Hematopoietic multipotent progenitor cell treated with erythropoietin and hydrocortisone succinate and interleukin-3 and kit ligand, for 17 days (in vitro differentiated cells): ENCODE results near the gene SLX9.
"Not testable (repeated sequence)": the region's sequence is repeated elsewhere in the genome, so short reads cannot be mapped to it uniquely, and the experiment has no call there.

Experiments used
- DNase-seq: peaks from one replicate; pipeline ENCODE4 v3.0.0-alpha.2; 2015; ENCODE audit warnings: low spot score

Gene SLX9

DNA sequence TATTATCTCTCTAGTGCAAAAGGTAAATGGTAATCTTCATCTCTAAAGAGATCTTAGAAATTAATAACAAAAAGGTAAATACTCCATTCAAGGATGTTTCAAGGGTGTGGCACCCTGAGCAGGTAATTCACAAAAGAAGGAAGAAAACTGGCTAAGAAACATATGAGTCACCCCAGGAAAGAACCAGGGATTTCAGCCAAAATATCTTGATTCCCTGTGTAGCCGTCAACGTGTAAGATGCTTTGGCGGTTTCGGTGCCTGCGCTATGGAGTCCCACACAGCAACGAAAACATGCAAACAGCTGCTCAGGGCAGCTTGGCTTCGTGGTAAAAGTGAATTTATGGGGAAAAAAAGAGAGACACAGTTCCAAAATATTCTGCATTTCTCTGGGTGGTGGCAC lies 22.9 kb upstream of the SLX9 start:
- DNase-seq = no peak

DNA sequence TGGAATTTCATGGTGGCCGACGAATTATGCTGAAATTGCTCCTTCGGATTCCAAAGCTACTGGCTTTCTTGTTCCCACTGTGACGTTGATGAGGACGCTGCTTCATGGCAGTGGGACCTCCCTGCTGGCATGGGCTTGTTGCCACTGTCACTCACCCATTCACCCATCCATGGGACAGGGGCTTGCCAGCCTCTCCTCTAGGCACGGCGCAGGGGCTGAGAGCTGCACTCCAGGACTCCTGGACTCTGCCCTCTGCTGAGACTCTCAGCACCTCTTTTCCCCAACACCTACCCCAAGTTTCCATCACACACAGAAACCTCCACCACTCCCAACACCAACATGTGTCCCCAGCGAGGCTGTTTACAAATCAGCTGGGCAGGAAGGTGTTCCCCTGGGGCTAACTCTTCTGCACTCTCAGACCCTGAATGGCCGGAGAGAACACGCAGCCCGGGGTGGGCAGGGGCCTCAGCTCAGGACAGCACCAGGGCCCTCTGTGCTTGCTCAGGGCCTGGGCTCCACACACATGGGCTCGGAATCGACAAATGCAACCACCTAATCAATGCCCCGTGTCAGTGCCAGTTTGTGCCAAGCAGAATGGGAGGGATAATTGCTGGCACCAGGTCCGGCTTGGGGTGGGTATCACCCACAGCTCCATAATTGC lies 22.3 kb upstream of the SLX9 start:
- no peak for DNase-seq

DNA sequence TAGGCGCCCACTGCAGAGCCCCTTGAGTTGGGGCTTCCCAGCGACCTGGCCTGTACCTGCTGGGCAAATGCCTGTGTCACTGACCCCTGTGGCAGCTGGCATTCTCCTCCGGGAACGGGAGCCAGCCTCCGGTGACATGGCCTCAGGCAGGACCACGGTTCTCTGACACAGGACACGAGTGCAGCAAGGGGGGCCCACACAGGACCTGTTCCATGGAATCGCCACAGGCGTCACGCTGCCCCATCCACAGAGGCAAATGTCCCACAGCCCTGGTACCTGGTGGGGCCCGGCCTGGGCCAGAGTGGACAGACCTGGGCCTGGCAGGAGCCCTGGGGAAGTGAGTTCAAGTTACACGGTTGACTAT lies 21.7 kb upstream of the SLX9 start:
- no peak for DNase-seq

DNA sequence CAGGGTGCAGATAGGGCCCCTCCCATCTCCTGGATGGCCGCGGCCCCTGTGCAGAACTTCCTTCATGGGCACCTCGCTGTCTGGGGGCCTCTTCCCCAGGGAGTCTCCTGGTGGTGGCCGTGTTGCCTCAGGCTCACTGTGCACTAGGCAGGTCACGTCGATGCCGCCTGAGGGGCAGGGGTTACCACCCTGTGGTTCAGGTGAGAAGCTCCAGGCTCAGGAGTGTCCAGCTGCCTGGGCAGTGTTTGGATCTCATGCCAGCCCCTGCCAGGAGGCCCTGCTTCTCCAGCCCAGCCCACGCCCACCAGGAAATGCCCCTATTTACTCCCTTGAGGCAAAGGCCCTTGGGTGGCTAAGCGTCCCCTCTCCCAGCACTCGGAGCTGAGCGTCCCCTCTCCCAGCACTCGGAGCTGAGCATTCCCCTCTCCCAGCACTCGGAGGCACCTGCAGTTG lies 21.2 kb upstream of the SLX9 start:
- no peak for DNase-seq

DNA sequence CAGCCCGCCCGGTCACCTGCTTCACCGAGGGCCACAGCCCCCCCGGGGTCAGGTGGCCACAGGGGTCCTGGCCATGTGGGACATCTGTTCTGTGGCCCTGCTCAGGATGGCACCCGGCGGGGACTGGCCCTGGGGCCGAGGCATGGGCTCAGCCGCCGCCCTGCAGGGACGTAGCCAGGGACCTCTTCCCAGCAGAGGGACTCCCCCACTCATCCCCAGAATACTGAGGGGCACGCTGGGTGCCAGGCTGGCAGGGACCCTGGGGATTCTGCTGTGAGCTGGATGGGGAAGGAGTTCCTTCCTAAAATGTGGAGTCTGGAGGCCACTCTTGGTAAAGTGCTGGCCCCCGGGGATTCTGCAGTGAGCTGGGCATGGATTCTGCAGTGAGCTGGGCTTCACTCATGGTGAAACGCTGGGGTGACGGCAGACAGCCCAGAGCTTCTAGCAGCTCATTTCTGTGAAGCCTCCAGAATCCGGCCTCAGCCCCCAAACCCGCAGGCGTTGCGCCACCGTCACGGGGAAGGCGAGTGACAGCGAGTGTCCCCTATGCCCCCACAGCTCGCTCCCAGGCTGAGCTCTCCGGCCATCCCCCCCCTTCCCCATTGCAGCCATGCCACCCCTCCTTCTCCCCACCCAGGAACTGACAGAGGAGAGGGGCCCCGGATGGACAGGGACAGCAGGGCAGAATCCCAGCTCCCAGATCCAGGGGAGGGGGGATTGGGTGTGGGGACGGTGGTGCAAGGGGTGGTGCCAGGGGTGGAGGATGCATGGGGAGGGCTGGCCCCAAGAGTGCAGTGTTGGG lies 20.5 kb upstream of the SLX9 start:
- DNase-seq = no peak

DNA sequence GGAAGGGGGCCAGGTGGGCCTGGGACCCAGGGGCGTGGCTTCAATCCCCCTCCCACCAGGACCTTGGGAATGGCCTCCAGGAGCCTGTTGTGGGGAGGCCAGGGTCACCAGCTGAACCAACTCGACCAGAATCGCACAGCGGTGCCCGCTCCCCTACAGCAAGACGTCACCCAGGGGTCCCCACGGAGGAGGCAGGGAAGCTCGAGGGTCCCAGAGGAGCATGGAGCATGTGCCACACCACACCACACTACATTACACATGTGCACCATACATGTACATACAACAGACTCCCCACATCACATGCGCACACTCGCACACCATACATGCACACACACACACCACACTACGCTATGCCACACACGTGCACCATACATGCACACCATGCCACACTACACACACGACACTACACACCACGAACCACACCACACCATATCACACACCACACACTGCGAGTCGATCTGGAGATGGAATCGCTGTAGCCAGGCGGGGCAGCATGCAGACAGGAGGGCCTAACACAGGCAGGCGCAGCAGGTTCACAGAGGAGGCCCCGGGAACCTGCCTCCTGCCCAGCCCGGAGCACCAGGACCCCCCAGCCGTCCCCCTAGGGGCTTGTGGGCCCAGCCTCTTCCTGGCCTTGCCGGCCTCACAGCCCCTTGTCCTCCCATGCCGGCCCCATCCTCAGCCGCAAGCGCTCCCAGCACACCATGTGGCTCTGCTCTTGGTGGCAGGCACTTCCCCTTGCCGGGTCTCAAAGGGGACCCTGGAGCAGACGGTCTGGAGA lies 19.7 kb upstream of the SLX9 start:
- no peak for DNase-seq

DNA sequence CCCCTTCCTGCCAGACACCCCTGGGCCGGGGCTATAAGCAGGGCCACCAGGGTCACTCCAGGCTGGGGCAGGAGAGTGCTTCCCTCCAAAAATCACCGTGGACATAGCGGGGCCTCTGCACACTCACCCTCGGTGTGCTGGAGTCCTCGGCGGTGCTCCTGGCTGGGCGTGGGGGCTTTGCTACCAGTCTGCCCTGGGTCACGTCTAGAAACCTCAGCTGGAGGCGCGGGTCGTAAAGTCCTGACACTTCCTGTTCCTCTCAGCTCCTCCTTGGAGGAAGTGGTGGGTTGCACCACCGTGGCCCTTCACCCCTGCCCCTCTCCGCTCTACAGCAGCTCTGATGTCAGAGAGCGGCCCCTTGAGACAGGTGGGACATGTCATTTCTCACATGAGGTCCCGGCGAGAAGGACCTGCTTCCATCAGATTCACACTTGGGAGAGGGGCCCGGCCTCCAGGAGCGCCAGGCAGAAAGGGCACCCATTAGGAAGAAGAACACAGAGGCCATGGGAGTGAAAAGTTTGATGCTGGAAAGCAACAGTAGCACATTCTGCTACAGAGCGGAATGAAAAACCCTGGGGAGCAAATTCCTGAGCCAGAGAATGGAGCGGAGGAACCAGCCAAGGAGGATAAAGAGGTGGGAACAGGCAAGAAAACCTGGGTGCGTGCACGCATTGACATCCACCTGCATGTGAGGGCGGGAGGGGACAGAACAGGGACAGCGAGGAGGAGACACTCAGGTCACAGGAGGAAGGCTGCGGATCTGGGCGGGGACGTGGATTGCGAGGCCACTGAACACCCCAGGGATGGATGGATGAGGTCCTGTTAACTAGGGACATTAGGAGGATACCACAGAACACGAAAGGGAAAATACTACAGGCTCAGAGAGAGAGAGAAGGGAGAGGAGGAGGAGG lies 18.9 kb upstream of the SLX9 start, which contains the start of gene ITGB2:
TSS of gene ITGB2 (minus strand) at position 206 of the 911 bp plus-strand sequence. CDS start 10,117 bp downstream, outside the sequence.
- DNase-seq = no peak

DNA sequence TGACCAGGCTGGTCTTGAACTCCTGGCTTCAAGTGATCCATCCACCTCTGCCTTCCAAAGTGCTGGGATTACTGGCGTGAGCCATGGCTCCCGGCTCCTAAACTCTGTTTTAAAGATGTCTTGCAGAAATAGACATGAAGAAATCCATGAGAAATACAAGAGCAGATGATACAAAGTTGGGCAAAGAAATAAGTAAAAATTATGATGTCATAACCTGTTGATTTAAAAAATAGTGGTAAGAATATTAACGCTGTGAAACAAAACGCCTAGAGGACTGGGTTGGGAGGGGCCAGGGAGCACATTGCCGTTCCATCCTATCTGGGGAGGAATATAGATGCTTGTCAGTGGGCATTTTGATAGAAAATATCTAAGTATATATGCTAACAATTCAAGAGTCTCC lies 17.9 kb upstream of the SLX9 start:
- no peak for DNase-seq

DNA sequence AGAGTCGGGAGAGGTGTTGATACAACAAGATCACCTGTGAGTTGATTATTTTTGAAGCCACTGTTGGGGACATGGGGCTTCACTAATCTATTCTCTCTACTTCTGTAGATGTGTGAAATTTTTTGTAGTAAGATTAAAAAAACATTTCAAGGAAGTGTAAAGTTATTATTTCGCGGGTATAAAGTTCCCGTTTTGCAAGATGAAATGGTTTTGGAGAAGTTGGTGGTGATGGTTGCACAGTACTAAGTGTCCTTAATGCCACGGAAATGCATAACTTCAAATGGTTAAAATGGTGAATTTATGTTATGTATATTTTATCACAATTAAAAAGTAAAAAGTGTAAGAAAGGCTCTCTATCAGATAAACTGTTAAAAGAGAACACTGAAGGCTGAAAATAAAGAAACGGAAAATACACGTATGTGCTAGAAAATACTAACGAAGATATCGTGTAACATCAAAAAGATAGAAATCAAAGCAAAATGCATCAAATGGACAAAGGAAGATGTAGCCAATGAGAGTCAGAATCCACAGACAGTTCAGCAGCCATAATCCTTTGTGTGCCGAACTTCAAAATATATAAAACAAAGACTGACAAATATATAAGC lies 16.2 kb upstream of the SLX9 start:
- DNase-seq = no peak

DNA sequence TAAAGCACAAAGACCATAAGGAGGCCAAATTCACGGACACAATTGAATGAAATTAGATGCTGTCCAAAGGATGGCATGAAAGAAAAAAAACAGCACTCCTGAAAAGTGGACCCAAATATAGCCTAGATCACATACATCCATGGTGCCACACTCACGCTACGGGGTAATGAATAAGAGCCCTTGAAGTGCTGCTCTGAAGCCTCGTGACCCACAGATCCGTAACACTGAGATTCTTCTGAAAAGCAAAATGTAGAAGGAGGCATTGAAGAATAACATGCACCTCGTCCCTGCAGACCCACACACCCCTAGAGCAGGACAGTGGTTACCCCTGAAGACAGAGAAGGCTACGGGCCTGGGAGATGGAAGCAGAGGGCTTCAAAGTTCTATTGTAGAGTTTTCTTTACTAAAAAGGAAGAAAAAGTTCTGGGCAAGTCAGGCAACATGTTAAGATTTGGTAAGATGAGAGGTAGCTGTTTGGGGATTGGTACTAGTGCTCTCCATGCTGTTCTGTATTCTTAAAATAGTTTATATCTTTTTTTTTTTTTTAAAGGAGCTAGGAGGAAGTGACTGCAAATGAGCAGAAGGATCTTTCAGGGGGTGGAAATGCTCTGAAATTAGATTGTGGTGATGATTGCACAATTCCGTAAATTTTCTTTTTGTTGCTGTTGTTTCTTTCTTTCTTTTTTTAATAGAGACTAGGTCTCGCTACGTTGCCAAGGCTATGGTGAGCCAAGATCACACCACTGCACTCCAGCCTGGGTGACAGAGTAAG lies 15.0 kb upstream of the SLX9 start:
- DNase-seq = no peak

DNA sequence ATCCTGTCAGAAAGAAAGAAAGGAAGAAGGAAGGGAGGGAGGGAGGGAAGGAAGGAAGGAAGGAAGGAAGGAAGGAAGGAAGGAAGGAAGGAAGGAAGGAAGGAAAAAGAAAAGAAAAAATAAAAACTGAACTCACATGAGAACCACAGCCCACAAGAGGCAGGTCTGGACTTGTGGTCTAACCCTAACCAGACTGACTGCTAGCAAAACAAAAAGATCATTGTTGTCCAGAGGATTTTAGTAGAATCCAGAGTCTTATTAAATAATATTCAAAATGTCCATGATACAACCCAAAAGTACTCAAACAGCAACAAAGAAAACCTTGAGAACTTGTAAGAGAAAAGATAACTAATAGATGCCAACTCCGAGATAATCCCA lies 14.5 kb upstream of the SLX9 start:
- DNase-seq = no peak

DNA sequence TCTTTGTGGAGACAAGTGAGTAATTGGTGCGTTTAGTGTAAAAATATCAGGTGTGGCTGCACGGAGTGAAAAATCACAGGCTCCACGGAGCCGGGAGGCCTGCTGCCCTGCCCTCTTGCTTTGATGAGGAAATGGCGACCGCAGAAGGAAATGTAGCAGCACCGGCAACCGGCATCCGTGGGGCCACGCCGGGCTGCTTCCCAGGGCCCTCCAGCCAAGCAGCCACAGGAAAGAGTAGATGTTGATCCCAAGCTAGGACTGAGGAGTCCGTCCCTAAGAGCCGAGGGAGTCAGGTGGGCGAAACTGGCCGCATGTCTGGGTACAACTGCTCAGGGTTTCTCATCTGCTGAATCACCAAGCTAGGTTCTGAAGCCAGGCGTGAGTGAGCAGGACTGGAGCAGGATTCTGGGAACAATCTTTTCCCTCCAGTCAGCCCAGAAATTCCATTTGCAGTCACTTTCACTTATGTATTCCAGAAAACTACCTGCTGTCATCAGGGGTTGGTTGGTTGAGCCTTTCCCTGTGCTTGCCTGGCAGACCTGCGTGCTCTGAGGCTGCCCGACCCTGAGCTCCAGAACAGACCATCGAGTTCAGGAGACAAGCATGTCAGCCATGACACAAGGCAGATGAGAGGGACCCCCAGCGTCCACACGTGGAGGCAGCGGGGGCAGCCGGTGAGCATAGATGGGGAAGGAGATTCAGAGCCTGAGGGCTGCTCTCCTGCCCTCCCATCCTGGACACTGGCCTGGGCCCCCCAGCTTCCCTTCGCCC lies 13.3 kb upstream of the SLX9 start:
- DNase-seq = no peak

DNA sequence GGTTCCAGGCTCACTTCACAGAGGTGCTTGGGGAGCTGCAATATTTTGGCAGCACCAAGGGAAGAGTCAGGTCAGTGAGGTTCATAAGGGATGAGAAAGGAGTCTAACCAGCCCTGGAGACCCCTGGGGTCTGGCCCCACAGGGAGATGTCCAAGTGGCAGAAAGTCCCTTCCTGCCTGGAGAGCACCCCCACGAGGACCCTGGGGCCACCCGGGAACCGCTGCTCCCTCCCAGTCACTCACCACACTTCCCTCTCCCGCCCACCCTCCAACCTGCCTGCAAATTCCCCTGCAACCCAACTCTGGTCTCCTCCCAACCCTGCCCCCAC lies 12.6 kb upstream of the SLX9 start:
- DNase-seq = no peak

DNA sequence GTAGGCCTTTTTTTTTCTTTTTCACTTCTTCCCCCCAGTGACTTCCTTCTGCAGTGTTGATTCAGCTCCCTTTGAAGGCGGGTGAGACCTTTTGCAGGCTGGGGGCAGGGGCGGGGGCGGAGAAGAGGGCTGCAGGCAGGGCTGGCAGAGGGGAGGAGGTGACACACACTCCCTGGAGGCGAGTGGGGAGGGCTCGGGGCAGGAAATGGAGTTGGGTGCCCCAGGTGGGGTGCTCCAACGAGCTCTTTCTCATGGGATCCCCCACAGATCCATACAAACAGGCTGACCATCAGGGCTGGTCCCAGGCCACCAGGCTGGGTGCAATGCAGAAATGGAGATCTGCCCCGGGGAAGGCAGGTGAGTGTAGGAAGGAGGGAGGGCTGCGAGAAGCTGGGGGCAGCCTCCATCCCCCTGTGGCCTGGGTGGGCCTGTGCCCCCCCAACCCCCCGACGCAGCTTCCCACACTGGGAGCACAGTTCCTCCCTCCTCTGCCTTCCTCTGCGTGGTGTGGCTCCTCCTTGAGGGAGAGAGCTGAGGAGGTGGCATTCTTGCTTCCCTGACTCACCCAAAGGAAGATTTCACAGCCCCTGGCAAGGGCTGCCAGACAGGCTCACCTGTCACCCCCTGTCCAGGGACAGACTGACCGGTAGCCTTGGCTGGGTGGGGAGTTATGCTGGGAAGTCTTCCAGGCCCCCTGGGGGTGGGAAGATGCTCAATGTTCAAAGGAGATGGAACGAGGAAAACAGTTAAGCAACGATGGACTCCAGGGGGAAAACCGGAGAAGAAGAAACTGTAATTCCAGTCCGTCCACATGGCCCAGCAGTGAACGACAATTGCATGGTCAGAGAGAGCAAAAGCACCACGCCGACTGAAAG lies 12.0 kb upstream of the SLX9 start:
- DNase-seq = no peak

DNA sequence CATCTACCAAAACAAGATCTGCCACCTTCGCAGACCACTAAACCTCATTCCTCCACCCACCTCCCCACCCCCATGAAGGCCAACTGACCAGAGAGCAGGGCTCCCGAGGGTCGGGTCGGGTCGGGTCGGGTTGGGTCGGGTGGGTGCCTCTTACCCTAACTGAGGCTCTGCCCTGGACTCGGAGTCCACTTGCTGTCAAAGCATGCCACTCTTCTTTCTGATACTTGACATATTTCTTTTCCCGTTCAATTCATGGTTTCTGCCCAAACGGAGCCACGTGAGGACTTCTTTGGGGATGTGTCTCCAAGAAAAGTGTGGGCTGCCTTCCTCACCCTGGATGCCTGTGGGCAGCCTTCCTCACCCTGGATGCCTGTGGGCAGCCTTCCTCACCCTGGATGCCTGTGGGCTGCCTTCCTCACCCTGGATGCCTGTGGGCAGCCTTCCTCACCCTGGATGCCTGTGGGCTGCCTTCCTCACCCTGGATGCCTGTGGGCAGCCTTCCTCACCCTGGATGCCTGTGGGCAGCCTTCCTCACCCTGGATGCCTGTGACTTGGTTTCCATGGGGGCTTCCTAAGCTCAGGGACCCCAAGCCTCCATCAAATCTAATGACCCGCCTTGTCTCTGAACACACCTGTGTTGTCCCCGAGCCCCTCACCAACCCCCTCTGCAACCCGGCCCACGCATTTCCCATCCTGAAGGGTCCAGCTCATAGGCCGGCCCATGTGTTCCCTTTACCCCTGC lies 11.2 kb upstream of the SLX9 start:
- not testable (repeated sequence) for DNase-seq

DNA sequence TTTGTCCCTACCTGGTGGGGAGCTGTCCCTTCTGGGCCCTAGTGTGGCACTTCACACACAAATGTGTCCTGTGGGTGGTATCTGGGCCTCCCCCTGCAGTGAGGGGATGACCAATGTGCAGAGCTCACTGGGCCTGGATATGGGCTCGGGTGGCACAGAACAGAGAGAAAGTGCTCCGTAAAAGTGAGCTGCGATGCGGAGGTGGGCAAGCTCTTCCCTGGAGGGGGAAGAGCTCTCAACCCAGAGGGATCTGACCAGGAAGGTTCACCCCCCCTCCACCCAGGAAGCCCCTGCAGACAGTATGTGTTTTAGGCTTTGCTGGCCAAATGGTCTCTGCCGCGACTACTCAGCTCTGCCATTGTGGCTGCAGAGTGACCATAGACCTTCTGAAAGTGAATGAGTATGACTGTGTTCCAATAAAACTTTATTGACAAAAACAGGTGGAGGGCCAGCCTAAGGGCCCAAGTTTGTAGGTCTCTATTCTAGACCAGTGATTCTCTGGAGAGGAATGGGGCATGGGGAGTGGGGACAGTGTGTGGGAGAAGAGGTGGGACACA lies 10.5 kb upstream of the SLX9 start:
- DNase-seq = no peak

DNA sequence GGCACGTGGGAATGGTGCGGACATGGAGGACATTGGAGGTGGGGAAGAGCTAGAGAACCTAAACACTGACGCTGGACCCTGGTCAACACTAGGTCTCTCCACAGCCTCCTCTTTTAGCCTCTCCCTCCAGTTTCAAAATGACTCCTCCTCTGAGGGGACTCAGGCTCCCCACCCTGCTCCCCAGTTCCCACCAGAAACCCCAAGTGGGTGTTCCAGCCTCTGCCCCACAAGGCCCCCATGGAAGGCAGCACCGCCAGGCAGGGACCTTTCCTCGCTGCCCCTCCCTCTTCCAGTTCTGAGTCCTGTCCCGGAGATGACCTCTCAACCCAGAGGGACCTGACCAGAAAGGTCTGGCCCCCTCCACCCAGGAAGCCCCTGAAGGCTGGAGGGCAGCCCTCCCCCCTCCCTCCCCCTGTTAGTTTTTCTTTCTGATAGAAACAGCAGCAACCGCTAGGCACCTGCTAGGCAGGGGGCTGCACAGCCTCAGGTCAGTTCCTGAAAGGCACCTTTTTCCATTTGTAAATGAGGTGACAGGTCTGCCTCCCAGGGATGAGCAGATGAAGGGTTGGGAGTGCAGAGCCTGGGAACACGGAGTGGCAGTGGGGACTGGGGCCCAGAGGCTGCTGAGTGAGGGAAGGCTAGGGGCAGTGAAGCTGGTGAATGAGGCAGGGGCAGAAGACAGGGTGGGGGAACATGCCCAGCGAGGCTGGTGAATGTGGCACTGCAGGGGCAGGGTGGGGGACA lies 9.9 kb upstream of the SLX9 start:
- DNase-seq = no peak
